Vagina (tissue), 2 donors: ENCODE data around the gene LIMK1.

ENCODE experiments used
- CTCF ChIP-seq, 3 experiments: fragments of 450-650 bp in 2 of 3; fragments of 200-600 bp in 1 of 3; sonication (generic) in 1 of 3; IDR thresholded peaks; one replicate each; pipeline ENCODE4 v1.5.1; 2017 to 2019; ENCODE audit warnings: antibody characterized with exemption in 3 of 3, mild to moderate bottlenecking in 2 of 3, moderate library complexity in 2 of 3
- POLR2A ChIP-seq, 2 donors: fragments of 450-650 bp; IDR thresholded peaks; one replicate each; pipeline ENCODE4 v1.6.1; 2017; ENCODE audit warnings: antibody characterized with exemption in 2 of 2, mild to moderate bottlenecking in 2 of 2, moderate library complexity in 2 of 2

DNA sequence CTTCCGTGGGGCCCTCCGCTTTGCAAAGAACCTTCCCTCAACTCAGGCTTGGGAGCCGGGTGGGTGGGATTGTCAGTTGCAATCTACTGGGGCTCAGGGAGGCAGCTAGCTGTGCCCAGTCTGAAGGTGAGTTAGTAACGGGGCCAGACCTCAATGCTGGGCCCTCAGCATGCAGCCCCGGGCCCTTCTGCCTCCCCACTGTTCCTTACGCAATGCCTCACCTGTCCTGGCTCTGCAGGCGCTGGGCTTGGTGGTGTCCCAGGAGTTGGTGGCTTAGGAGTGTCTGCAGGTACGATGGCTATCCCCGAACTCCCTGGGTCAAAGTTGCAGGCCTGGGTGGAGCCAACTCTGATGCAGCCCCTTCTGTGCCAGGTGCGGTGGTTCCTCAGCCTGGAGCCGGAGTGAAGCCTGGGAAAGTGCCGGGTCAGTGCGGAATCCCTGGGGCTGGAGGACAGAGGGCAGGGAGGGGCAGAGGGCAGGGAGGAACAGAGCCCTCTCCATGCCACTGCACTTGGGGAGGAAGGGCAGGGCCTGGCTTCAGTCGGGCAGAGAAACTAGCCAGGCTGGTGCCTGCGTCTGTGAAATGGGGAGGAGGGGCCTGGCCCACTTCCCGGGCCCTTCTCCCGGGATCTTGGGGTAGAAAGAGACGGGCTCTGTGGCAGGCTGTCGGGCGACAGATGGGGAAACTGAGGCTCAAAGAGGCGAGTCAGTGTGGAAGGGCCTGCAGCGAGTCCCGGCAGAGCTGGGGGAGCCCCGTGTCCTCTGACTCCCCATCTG lies 40.7 kb upstream of the LIMK1 start:
- TF ChIP-seq POLR2A (IDR thresholded peaks at IDR 0.05): no peak
- no peak for TF ChIP-seq CTCF (IDR thresholded peaks at IDR 0.05)
